Trophoblast cell (in vitro differentiated cells and primary cell): ENCODE results near the gene INPP5D.
A peak's percentile ranks its signal among the peaks of the same experiment; 100 is the strongest.

Experiments
- DNase-seq, 2 donors: peaks; one replicate each; pipeline ENCODE4 v3.0.0-alpha.2; 2016
- H2AFZ ChIP-seq: 2 replicates; pipeline ENCODE4 v1.6.1; 2013; ENCODE audit warnings: low read length, moderate library complexity, mild to moderate bottlenecking; ENCODE audit not compliant: insufficient read depth, poor library complexity
- H2AK5ac ChIP-seq: 2 replicates; pipeline ENCODE4 v1.6.1; 2013; ENCODE audit warnings: mild to moderate bottlenecking, low read length
- H2BK120ac ChIP-seq: 2 replicates; pipeline ENCODE4 v1.6.1; 2013; ENCODE audit warnings: low read length, mild to moderate bottlenecking, moderate library complexity; ENCODE audit not compliant: insufficient read depth, poor library complexity
- H2BK12ac ChIP-seq: 2 replicates; pipeline ENCODE4 v1.6.1; 2013; ENCODE audit warnings: mild to moderate bottlenecking, low read length, moderate library complexity
- H2BK5ac ChIP-seq: 2 replicates; pipeline ENCODE4 v1.6.1; 2013; ENCODE audit warnings: low read length, low read depth, moderate library complexity, mild to moderate bottlenecking; ENCODE audit not compliant: poor library complexity
- H3K14ac ChIP-seq: 2 replicates; pipeline ENCODE4 v1.6.1; 2013; ENCODE audit warnings: mild to moderate bottlenecking, low read length
- H3K18ac ChIP-seq: 2 replicates; pipeline ENCODE4 v1.6.1; 2013; ENCODE audit warnings: mild to moderate bottlenecking, low read length
- H3K23ac ChIP-seq: 2 replicates; pipeline ENCODE4 v1.6.1; 2013; ENCODE audit warnings: low read length
- H3K27ac ChIP-seq: 2 replicates; pipeline ENCODE4 v1.5.1; 2013; ENCODE audit warnings: low read depth, mild to moderate bottlenecking, inconsistent platforms, low read length, moderate library complexity
- H3K27me3 ChIP-seq: 2 replicates; pipeline ENCODE4 v1.6.1; 2013; ENCODE audit warnings: inconsistent platforms, mild to moderate bottlenecking, low read length, moderate library complexity; ENCODE audit not compliant: insufficient read depth
- H3K36me3 ChIP-seq, 2 experiments: 1 replicate in 1 of 2; 2 replicates in 1 of 2; pipeline ENCODE4 v1.6.1; 2013; ENCODE audit warnings: low read length in 2 of 2, mild to moderate bottlenecking in 2 of 2, moderate library complexity in 1 of 2; ENCODE audit not compliant: insufficient read depth in 2 of 2, control insufficient read depth in 1 of 2
- H3K4ac ChIP-seq: 2 replicates; pipeline ENCODE4 v1.6.1; 2013; ENCODE audit warnings: low read depth, mild to moderate bottlenecking, low read length, moderate library complexity
- H3K4me1 ChIP-seq, 2 experiments: 1 replicate in 1 of 2; 2 replicates in 1 of 2; pipeline ENCODE4 v1.6.1; 2013; ENCODE audit warnings: low read length in 2 of 2, mild to moderate bottlenecking in 2 of 2, moderate library complexity in 1 of 2; ENCODE audit not compliant: insufficient read depth in 2 of 2, control insufficient read depth in 1 of 2
- H3K4me2 ChIP-seq: 2 replicates; pipeline ENCODE4 v1.6.1; 2013; ENCODE audit warnings: inconsistent platforms, mild to moderate bottlenecking, low read length, moderate library complexity
- H3K4me3 ChIP-seq: 2 replicates; pipeline ENCODE4 v1.5.1; 2013; ENCODE audit warnings: mild to moderate bottlenecking, low read depth, low read length, inconsistent platforms
- H3K79me1 ChIP-seq: one replicate; pipeline ENCODE4 v1.6.1; 2013; ENCODE audit warnings: low read length
- H3K79me2 ChIP-seq: 2 replicates; pipeline ENCODE4 v1.6.1; 2013; ENCODE audit warnings: low read length, mild to moderate bottlenecking; ENCODE audit not compliant: control insufficient read depth, insufficient read depth, poor library complexity
- H3K9ac ChIP-seq: 2 replicates; pipeline ENCODE4 v1.6.1; 2013; ENCODE audit warnings: mild to moderate bottlenecking, low read length
- H3K9me3 ChIP-seq: 2 replicates; pipeline ENCODE4 v1.6.1; 2013; ENCODE audit warnings: low read depth, mild to moderate bottlenecking, control low read depth, inconsistent platforms, low read length; ENCODE audit not compliant: insufficient read depth
- H4K12ac ChIP-seq: 2 replicates; pipeline ENCODE4 v1.6.1; 2013; ENCODE audit warnings: low read depth, mild to moderate bottlenecking, low read length, moderate library complexity
- H4K8ac ChIP-seq: 2 replicates; pipeline ENCODE4 v1.6.1; 2013; ENCODE audit warnings: low read depth, mild to moderate bottlenecking, low read length, moderate library complexity
- H4K91ac ChIP-seq: one replicate; pipeline ENCODE4 v1.6.1; 2013; ENCODE audit warnings: low read depth, mild to moderate bottlenecking, low read length, moderate library complexity
- WGBS: extraction: QIAGEN DNeasy Blood & Tissue Kit; methylation state at CpG from one replicate; pipeline ENCODE4 v1.1.7; 2013; ENCODE audit warnings: missing lambda C conversion rate; ENCODE audit not compliant: insufficient read length, insufficient coverage; ENCODE audit errors: extremely low coverage; 5-methylcytosine and 5-hydroxymethylcytosine counted together

The INPP5D gene

DNA sequence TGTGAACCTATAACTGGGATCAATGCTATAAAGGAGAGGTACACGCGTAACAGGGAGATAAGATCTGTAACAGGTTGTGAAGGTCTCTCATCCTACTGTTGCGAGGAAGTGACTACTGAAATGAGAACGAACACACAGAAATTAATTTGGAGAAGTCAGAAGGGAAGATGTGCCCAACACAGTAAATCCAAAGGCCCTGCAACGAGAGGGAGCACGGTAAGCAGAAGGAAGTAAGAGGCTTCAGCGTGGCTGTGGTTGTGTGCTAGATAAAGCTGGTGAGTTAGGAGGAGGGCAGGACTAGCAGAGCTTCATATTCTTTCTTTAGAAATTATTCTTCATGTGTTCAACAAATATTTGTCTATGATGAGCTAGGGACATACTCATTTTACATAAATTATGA, 188.9 kb downstream of the INPP5D start:
- H2AK5ac ChIP-seq = peak overlapping the region; percentile 81
- peak overlapping the region; percentile 93 for H2BK12ac ChIP-seq
- H3K9me3 ChIP-seq = no peaks in the 10 kb centered on the region
- H2AFZ ChIP-seq = no peak overlapping the region
- no peak overlapping the region for H4K8ac ChIP-seq
- peaks cover 7% of the 10 kb centered on the region for H3K79me2 ChIP-seq
- no peaks in the 10 kb centered on the region for H3K36me3 ChIP-seq
- H3K4me3 ChIP-seq = no peak overlapping the region
- no peak overlapping the region for H3K4me2 ChIP-seq
- no peak overlapping the region for H4K12ac ChIP-seq
- H3K79me1 ChIP-seq = peaks cover 9% of the 10 kb centered on the region
- H3K14ac ChIP-seq = no peak overlapping the region
- H2BK120ac ChIP-seq = no peak overlapping the region
- peak overlapping the region; percentile 68 for H4K91ac ChIP-seq
- no peak overlapping the region for H3K27ac ChIP-seq
- no peak overlapping the region for H3K23ac ChIP-seq
- no CpG with 5 or more reads among the region's 7 CpGs for WGBS
- peaks cover 6 to 12% of the 10 kb centered on the region in 2 experiments for H3K4me1 ChIP-seq
- H3K9ac ChIP-seq = no peak overlapping the region
- H3K18ac ChIP-seq = no peak overlapping the region
- no peak for DNase-seq
- H2BK5ac ChIP-seq = no peak overlapping the region
- H3K27me3 ChIP-seq = no peaks in the 10 kb centered on the region
- no peak overlapping the region for H3K4ac ChIP-seq

DNA sequence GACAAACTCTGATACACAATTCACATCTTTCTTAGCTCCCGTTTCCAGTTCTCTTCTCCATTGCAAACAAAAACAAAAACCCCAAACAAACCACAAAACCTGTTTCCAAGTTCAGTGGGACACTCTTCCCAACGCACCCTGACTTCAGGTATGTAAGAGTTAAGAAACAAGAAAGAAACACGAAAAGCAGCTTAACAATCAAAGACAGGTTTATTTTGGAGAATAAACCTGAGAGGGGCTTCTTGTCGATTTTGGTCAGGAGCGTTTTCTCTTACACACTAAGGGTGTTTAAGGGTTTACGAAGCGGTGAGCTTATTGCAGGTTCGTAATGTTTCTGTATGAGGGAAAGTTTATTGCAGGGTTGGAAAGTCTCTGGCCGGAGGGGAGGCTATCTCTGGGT, 190.4 kb downstream of the INPP5D start:
- no peak overlapping the region for H2BK120ac ChIP-seq
- H3K27ac ChIP-seq = no peak overlapping the region
- WGBS = 100% methylated on average over 1 of the region's 9 CpGs
- H3K27me3 ChIP-seq = no peaks in the 10 kb centered on the region
- no peak overlapping the region for H2AK5ac ChIP-seq
- H4K12ac ChIP-seq = no peak overlapping the region
- no peak overlapping the region for H3K4ac ChIP-seq
- no peak overlapping the region for H3K14ac ChIP-seq
- H2BK5ac ChIP-seq = no peak overlapping the region
- no peak overlapping the region for H3K23ac ChIP-seq
- H2BK12ac ChIP-seq = no peak overlapping the region
- H4K91ac ChIP-seq = peak overlapping the region; percentile 59
- peak overlapping the region; percentile 72 for H4K8ac ChIP-seq
- no peaks in the 10 kb centered on the region for H3K9me3 ChIP-seq
- peaks cover 7% of the 10 kb centered on the region for H3K79me2 ChIP-seq
- peaks cover 3 to 8% of the 10 kb centered on the region in 2 experiments for H3K4me1 ChIP-seq
- DNase-seq = no peak
- H2AFZ ChIP-seq = no peak overlapping the region
- H3K36me3 ChIP-seq = no peaks in the 10 kb centered on the region
- no peak overlapping the region for H3K4me2 ChIP-seq
- H3K9ac ChIP-seq = no peak overlapping the region
- peaks cover 7% of the 10 kb centered on the region for H3K79me1 ChIP-seq
- no peak overlapping the region for H3K18ac ChIP-seq
- no peak overlapping the region for H3K4me3 ChIP-seq

DNA sequence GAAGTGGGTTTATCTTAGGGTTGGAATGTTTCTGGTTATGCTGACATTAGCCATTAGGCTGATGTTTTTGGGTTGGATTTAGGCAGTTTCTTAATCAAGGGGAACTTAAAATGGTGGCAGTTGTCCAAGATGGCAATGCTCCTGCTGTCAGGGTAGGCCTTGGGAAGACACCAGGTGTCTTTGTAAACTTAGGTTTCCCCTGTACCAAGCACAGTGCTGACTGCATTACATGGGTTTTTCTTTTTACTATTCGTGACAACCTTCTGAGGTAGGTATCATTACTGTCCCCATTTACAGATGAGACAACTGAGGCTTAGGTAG, 190.8 kb downstream of the INPP5D start:
- no peak overlapping the region for H3K4me3 ChIP-seq
- H3K36me3 ChIP-seq = no peaks in the 10 kb centered on the region
- H2BK120ac ChIP-seq = no peak overlapping the region
- H3K4me1 ChIP-seq = peaks cover 3 to 8% of the 10 kb centered on the region in 2 experiments
- H4K8ac ChIP-seq = peak overlapping the region; percentile 72
- H2AFZ ChIP-seq = peak overlapping the region; percentile 8
- H3K79me1 ChIP-seq = peaks cover 7% of the 10 kb centered on the region
- peak overlapping the region; percentile 37 for H3K4me2 ChIP-seq
- H3K23ac ChIP-seq = no peak overlapping the region
- H4K12ac ChIP-seq = no peak overlapping the region
- peaks cover 7% of the 10 kb centered on the region for H3K79me2 ChIP-seq
- no peaks in the 10 kb centered on the region for H3K9me3 ChIP-seq
- no peaks in the 10 kb centered on the region for H3K27me3 ChIP-seq
- no peak overlapping the region for H3K4ac ChIP-seq
- H3K9ac ChIP-seq = no peak overlapping the region
- H3K18ac ChIP-seq = no peak overlapping the region
- no CpG with 5 or more reads among the region's 1 CpG for WGBS
- no peak overlapping the region for H2AK5ac ChIP-seq
- H2BK5ac ChIP-seq = no peak overlapping the region
- H4K91ac ChIP-seq = peak overlapping the region; percentile 59
- H3K27ac ChIP-seq = no peak overlapping the region
- no peak for DNase-seq
- H3K14ac ChIP-seq = no peak overlapping the region
- H2BK12ac ChIP-seq = peak overlapping the region; percentile 10

DNA sequence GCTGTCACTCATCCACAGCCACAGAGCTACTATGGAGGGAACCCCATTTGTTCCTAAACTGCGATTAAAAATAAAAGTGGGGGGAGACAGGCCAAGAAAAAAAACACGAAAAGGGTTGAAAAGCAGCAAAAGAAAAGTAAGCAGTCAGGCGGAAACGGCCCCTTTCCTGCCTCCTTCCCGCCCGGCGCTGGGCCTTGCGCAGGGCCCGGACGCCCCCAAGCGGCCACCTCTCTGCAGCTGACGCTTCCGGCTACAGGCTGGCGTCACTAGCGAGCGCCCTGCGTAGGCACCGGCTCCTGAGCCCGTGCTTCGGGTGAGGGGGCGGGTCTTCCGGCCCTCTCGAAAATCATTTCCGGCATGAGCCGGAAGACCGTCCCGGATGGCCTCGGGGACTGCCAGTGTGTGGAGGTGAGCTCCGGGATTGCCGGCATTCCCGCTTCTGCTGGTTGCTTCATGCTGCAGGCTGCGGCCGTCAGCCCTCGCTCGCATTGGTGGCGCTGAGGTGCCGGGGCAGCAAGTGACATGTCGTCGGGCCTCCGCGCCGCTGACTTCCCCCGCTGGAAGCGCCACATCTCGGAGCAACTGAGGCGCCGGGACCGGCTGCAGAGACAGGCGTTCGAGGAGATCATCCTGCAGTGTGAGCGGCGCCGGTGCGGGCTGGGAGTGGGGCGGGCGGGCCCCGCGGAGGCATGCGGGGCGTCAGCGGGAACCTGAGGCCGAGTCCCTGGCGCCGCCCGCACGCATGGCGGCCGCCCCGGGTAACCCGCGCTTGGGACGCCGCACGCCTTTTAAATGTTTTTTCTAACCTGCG, 191.4 kb downstream of the INPP5D start, which contains the start of gene ATG16L1:
Gene ATG16L1 (plus strand): TSS at position 368 of the 811 bp plus-strand sequence. CDS start 155 bp downstream, at position 523.
- peak within 1 kb of the TSS; percentile 80 for H2BK120ac ChIP-seq
- peak within 1 kb of the TSS; percentile 64 for H2AK5ac ChIP-seq
- H3K4me3 ChIP-seq = peak within 1 kb of the TSS; percentile 92
- H3K79me1 ChIP-seq = peaks cover 7% of the 10 kb centered on the region
- H4K8ac ChIP-seq = peak within 1 kb of the TSS; percentile 92
- H2AFZ ChIP-seq = peak within 1 kb of the TSS; percentile 99
- peak within 1 kb of the TSS; percentile 73 for H3K27ac ChIP-seq
- DNase-seq = peak; percentile 98
- H3K27me3 ChIP-seq = no peaks in the 10 kb centered on the region
- H3K4ac ChIP-seq = peak within 1 kb of the TSS; percentile 85
- H2BK12ac ChIP-seq = peak within 1 kb of the TSS; percentile 10
- H3K36me3 ChIP-seq = no peaks in the 10 kb centered on the region
- peaks cover 7% of the 10 kb centered on the region for H3K79me2 ChIP-seq
- no CpG with 5 or more reads among the region's 75 CpGs for WGBS
- peak within 1 kb of the TSS; percentile 96 for H3K14ac ChIP-seq
- peak within 1 kb of the TSS; percentile 81 for H2BK5ac ChIP-seq
- peak within 1 kb of the TSS; percentile 77 for H3K9ac ChIP-seq
- peak within 1 kb of the TSS; percentile 100 for H3K4me2 ChIP-seq
- H3K23ac ChIP-seq = no peak within 1 kb of the TSS
- peak within 1 kb of the TSS; percentile 87 for H3K18ac ChIP-seq
- peak within 1 kb of the TSS; percentile 81 for H4K91ac ChIP-seq
- H4K12ac ChIP-seq = peak within 1 kb of the TSS; percentile 45
- no peaks in the 10 kb centered on the region for H3K9me3 ChIP-seq
- peaks cover 3 to 8% of the 10 kb centered on the region in 2 experiments for H3K4me1 ChIP-seq
